ENCODE data around the gene NRAP.
A peak's percentile ranks its signal among the peaks of the same experiment; 100 is the strongest.

Gene NRAP

GRCh38 chr10:113612154-113612553 lies 51.7 kb downstream of the NRAP start:
- Mint-ChIP-seq H3K27ac (no peak overlapping the region), H3K4me3 (no peak overlapping the region), H3K36me3 (no peaks in the 10 kb centered on the region), H3K4me1 (no peaks in the 10 kb centered on the region), H3K9me3 (no peaks in the 10 kb centered on the region)
- ATAC-seq (no peak), DNase-seq (ENCODE audit: low spot score in 2 of 2) (no peak)

- no peak overlapping the region for H3K27ac Mint-ChIP-seq
- DNase-seq (ENCODE audit: low spot score in 2 of 2) (no peak), ATAC-seq (no peak)
- H3K4me1 Mint-ChIP-seq: no peaks in the 10 kb centered on the region
- no peak overlapping the region for H3K4me3 Mint-ChIP-seq
- no peaks in the 10 kb centered on the region for H3K36me3 Mint-ChIP-seq
- no peaks in the 10 kb centered on the region for H3K9me3 Mint-ChIP-seq
Observed at GRCh38 chr10:113610631-113611601, 52.9 kb downstream of the NRAP start.

- Mint-ChIP-seq H3K4me3 (no peak overlapping the region), H3K4me1 (no peaks in the 10 kb centered on the region), H3K9me3 (no peaks in the 10 kb centered on the region), H3K27ac (no peak overlapping the region), H3K36me3 (no peaks in the 10 kb centered on the region)
- ATAC-seq (no peak), DNase-seq (ENCODE audit: low spot score in 2 of 2) (no peak)
Observed at GRCh38 chr10:113609704-113610108, 54.1 kb downstream of the NRAP start.

GRCh38 chr10:113605268-113605978 lies 58.4 kb downstream of the NRAP start:
- Mint-ChIP-seq H3K4me1 (no peaks in the 10 kb centered on the region), H3K9me3 (no peaks in the 10 kb centered on the region), H3K27ac (no peak overlapping the region), H3K36me3 (no peaks in the 10 kb centered on the region), H3K4me3 (no peak overlapping the region)
- ATAC-seq (no peak), DNase-seq (ENCODE audit: low spot score in 2 of 2) (no peak)

- H3K4me3 Mint-ChIP-seq: no peak overlapping the region
- no peak overlapping the region for H3K27ac Mint-ChIP-seq
- ATAC-seq (no peak), DNase-seq (ENCODE audit: low spot score in 2 of 2) (no peak)
- no peaks in the 10 kb centered on the region for H3K9me3 Mint-ChIP-seq
- no peaks in the 10 kb centered on the region for H3K4me1 Mint-ChIP-seq
- no peaks in the 10 kb centered on the region for H3K36me3 Mint-ChIP-seq
Observed at GRCh38 chr10:113604572-113604971, 59.3 kb downstream of the NRAP start.

- H3K4me1 Mint-ChIP-seq: no peaks in the 10 kb centered on the region
- no peaks in the 10 kb centered on the region for H3K9me3 Mint-ChIP-seq
- ATAC-seq: no peak
- no peak for DNase-seq (ENCODE audit: low spot score in 2 of 2)
- H3K4me3 Mint-ChIP-seq: no peak overlapping the region
- H3K27ac Mint-ChIP-seq: no peak overlapping the region
- no peaks in the 10 kb centered on the region for H3K36me3 Mint-ChIP-seq
Observed at GRCh38 chr10:113603057-113603777, 60.6 kb downstream of the NRAP start.

- Mint-ChIP-seq H3K4me1 (no peaks in the 10 kb centered on the region), H3K4me3 (no peak overlapping the region), H3K27ac (no peak overlapping the region), H3K9me3 (no peaks in the 10 kb centered on the region), H3K36me3 (no peaks in the 10 kb centered on the region)
- ATAC-seq: peak; percentile 68
- no peak for DNase-seq (ENCODE audit: low spot score in 2 of 2)
Observed at GRCh38 chr10:113600569-113600968, 63.3 kb downstream of the NRAP start.

GRCh38 chr10:113594652-113595051 lies 69.2 kb downstream of the NRAP start:
- no peaks in the 10 kb centered on the region for H3K36me3 Mint-ChIP-seq
- H3K4me3 Mint-ChIP-seq: no peak overlapping the region
- H3K27ac Mint-ChIP-seq: no peak overlapping the region
- no peaks in the 10 kb centered on the region for H3K9me3 Mint-ChIP-seq
- no peak for DNase-seq (ENCODE audit: low spot score in 2 of 2)
- H3K4me1 Mint-ChIP-seq: no peaks in the 10 kb centered on the region
- ATAC-seq: no peak

- ATAC-seq: no peak
- H3K9me3 Mint-ChIP-seq: no peaks in the 10 kb centered on the region
- no peaks in the 10 kb centered on the region for H3K4me1 Mint-ChIP-seq
- no peak overlapping the region for H3K27ac Mint-ChIP-seq
- H3K36me3 Mint-ChIP-seq: no peaks in the 10 kb centered on the region
- no peak for DNase-seq (ENCODE audit: low spot score in 2 of 2)
- H3K4me3 Mint-ChIP-seq: no peak overlapping the region
Observed at GRCh38 chr10:113592380-113592779, 71.5 kb downstream of the NRAP start.

GRCh38 chr10:113590581-113590980 lies 73.3 kb downstream of the NRAP start:
- H3K4me3 Mint-ChIP-seq: no peak overlapping the region
- ATAC-seq (no peak), DNase-seq (ENCODE audit: low spot score in 2 of 2) (no peak)
- H3K36me3 Mint-ChIP-seq: no peaks in the 10 kb centered on the region
- no peaks in the 10 kb centered on the region for H3K9me3 Mint-ChIP-seq
- no peaks in the 10 kb centered on the region for H3K4me1 Mint-ChIP-seq
- H3K27ac Mint-ChIP-seq: no peak overlapping the region

GRCh38 chr10:113589201-113589770 lies 74.6 kb downstream of the NRAP start:
- no peak for DNase-seq (ENCODE audit: low spot score in 2 of 2)
- H3K4me1 Mint-ChIP-seq: no peaks in the 10 kb centered on the region
- no peak overlapping the region for H3K4me3 Mint-ChIP-seq
- no peak overlapping the region for H3K27ac Mint-ChIP-seq
- no peaks in the 10 kb centered on the region for H3K36me3 Mint-ChIP-seq
- no peaks in the 10 kb centered on the region for H3K9me3 Mint-ChIP-seq
- no peak for ATAC-seq

- DNase-seq (ENCODE audit: low spot score in 2 of 2): no peak
- no peak overlapping the region for H3K4me3 Mint-ChIP-seq
- H3K4me1 Mint-ChIP-seq: no peaks in the 10 kb centered on the region
- H3K27ac Mint-ChIP-seq: no peak overlapping the region
- H3K9me3 Mint-ChIP-seq: no peaks in the 10 kb centered on the region
- no peak for ATAC-seq
- no peaks in the 10 kb centered on the region for H3K36me3 Mint-ChIP-seq
Observed at GRCh38 chr10:113585949-113586348, 77.9 kb downstream of the NRAP start.

- no peak overlapping the region for H3K27ac Mint-ChIP-seq
Observed at GRCh38 chr10:113583571-113583970, 80.3 kb downstream of the NRAP start.

GRCh38 chr10:113581092-113581491 lies 82.7 kb downstream of the NRAP start:
- H3K36me3 Mint-ChIP-seq: no peaks in the 10 kb centered on the region
- no peaks in the 10 kb centered on the region for H3K4me1 Mint-ChIP-seq
- DNase-seq (ENCODE audit: low spot score in 2 of 2) (no peak), ATAC-seq (no peak)
- H3K27ac Mint-ChIP-seq: no peak overlapping the region
- no peaks in the 10 kb centered on the region for H3K9me3 Mint-ChIP-seq
- H3K4me3 Mint-ChIP-seq: no peak overlapping the region

More at GRCh38 chr10:113583571-113583970, 80.3 kb downstream of the NRAP start:
- Mint-ChIP-seq H3K4me3 (no peak overlapping the region), H3K9me3 (no peaks in the 10 kb centered on the region), H3K36me3 (no peaks in the 10 kb centered on the region), H3K4me1 (no peaks in the 10 kb centered on the region)
- no peak for ATAC-seq
- DNase-seq (ENCODE audit: low spot score in 2 of 2): no peak

- Mint-ChIP-seq H3K4me1 (no peaks in the 10 kb centered on the region), H3K27ac (no peak overlapping the region), H3K4me3 (no peak overlapping the region), H3K9me3 (no peaks in the 10 kb centered on the region), H3K36me3 (no peaks in the 10 kb centered on the region)
- DNase-seq (ENCODE audit: low spot score in 2 of 2) (no peak), ATAC-seq (no peak)
Observed at GRCh38 chr10:113578773-113579172, 85.1 kb downstream of the NRAP start.

Measured in stimulated activated effector memory CD8-positive, alpha-beta T cell treated with anti-CD3 and anti-CD28 coated beads, Interleukin-12 subunit alpha, Interleukin-12 subunit beta, amount 100 ng/mL, for 72 hours (primary cell).